Muscle of leg (tissue), 11 donors: Measurements from ENCODE around the gene LRP8. TPM values are rescaled to one million over a fixed set of nuclear protein-coding genes. Genes with fewer than 3 reads are reported as not detected.
A peak's percentile ranks its signal among the peaks of the same experiment; 100 is the strongest.

ENCODE experiments used
- DNase-seq: peaks from one replicate; pipeline ENCODE4 v3.0.0; 2013
- H3K27ac ChIP-seq: one replicate; pipeline ENCODE4 v1.5.1; 2013; ENCODE audit warnings: mild to moderate bottlenecking, low read length, control low read depth
- H3K27me3 ChIP-seq: one replicate; pipeline ENCODE4 v1.6.1; 2013; ENCODE audit warnings: low read length; ENCODE audit not compliant: control insufficient read depth, insufficient read depth
- H3K36me3 ChIP-seq: one replicate; pipeline ENCODE4 v1.6.1; 2013; ENCODE audit warnings: low read length; ENCODE audit not compliant: control insufficient read depth, insufficient read depth
- H3K4me1 ChIP-seq: one replicate; pipeline ENCODE4 v1.6.1; 2013; ENCODE audit warnings: low read length; ENCODE audit not compliant: control insufficient read depth, insufficient read depth
- H3K4me3 ChIP-seq: one replicate; pipeline ENCODE4 v1.5.1; 2013; ENCODE audit warnings: low read length, control low read depth
- H3K9me3 ChIP-seq: replicated peaks from 2 replicates; pipeline ENCODE4 v1.6.1; 2013; ENCODE audit warnings: low read depth, low read length; ENCODE audit not compliant: control insufficient read depth
- WGBS: methylation state at CpG from one replicate; pipeline ENCODE4 v1.1.5; 2013; ENCODE audit warnings: missing lambda C conversion rate; ENCODE audit not compliant: insufficient coverage; 5-methylcytosine and 5-hydroxymethylcytosine counted together
- polyA plus RNA-seq, 8 donors: library from polyadenylated mRNA; unstranded; fragments of 120-200 nt; gene quantifications; one replicate each; pipeline versions ENCODE4 v1.2.1 to v1.2.3, GENCODE V29; 2013; ENCODE audit warnings: inconsistent platforms in 1 of 8, low replicate concordance in 1 of 8; ENCODE audit not compliant: insufficient read length in 8 of 8, insufficient read depth in 1 of 8
- total RNA-seq: library from RNA; stranded (reverse); fragments of 120-200 nt; gene quantifications from one replicate; pipeline ENCODE4 v1.2.4, GENCODE V29; 2013

The LRP8 gene
- total and polyA plus RNA-seq, 9 donors: 2.8 to 6.9 (median 4.2) TPM

DNA sequence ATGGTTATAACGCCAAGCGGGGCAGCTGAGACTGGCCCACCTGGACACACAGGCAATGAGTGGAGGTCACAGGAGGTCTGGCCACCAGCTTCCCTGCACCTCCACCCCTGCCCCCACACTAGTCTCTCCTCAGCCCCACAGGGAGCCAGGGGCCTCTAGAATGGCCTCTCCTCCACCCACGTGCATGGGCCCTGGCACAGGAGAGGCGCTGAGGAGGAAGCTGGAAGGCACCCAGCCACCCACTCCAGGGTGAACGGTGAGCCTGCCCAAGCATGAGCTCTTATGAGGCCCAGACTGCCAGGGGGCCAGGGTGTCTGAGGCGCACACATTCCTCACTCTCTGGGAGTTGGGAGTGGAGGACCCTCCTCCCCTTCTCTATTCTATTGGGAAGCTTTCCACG is 22.2 kb downstream of the LRP8 start:
- Histone ChIP-seq H3K9me3 (no peaks in the 10 kb centered on the region), H3K27me3 (no peaks in the 10 kb centered on the region), H3K4me3 (no peak overlapping the region), H3K4me1 (peaks cover 14% of the 10 kb centered on the region), H3K36me3 (no peaks in the 10 kb centered on the region), H3K27ac (no peak overlapping the region)
- no peak for DNase-seq
- 47% methylated on average over 6 of the region's 7 CpGs for WGBS

- Histone ChIP-seq H3K4me3 (no peak overlapping the region), H3K27ac (no peak overlapping the region), H3K9me3 (no peaks in the 10 kb centered on the region), H3K36me3 (no peaks in the 10 kb centered on the region), H3K27me3 (no peaks in the 10 kb centered on the region), H3K4me1 (peaks cover 20% of the 10 kb centered on the region)
- WGBS: 82% methylated on average over 6 of the region's 7 CpGs
- no peak for DNase-seq
These were observed 23.3 kb downstream of the LRP8 start for GRCh38 chr1:53304527-53304926.

DNA sequence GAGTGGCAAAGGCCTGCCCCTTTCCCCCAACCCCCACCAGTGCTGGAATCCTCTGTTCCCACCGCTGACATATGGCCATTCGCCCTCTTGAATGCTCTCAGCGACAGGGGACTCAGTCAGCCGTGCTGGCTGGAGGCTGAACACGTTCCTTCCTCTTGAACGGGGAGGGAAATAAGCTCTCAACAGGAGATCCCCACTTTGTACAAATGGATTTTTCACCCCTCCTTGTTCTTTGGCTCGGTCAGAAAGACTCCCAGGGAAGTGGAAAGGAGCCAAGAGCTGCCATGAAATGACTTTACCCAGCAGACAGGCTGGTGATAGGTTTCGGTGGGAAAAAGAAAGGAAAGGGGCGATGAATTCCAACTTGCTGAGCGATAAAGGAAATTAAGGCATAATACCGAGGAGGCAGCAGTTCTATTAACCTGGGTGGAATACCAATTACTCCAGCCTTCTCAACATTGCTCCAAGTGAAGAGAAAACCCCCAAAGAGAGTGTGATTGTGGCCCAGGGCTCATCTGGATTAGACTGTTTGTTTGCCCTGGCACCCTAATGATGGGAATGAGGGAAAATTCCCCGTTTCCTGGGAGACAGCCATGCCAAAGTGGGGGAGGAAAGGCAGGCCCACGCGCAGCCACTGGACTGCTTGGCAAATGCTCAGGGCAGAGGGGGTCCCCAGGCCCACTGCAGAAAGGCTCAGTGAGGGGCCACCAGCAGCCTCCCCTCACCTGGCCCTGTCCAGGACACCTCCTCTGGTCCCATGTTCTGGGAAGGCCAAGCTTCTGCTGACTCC is 23.9 kb downstream of the LRP8 start:
- Histone ChIP-seq H3K9me3 (no peaks in the 10 kb centered on the region), H3K4me1 (peaks cover 26% of the 10 kb centered on the region), H3K4me3 (no peak overlapping the region), H3K27ac (no peak overlapping the region), H3K27me3 (no peaks in the 10 kb centered on the region), H3K36me3 (no peaks in the 10 kb centered on the region)
- 50% methylated on average over 8 of the region's 14 CpGs for WGBS
- no peak for DNase-seq

DNA sequence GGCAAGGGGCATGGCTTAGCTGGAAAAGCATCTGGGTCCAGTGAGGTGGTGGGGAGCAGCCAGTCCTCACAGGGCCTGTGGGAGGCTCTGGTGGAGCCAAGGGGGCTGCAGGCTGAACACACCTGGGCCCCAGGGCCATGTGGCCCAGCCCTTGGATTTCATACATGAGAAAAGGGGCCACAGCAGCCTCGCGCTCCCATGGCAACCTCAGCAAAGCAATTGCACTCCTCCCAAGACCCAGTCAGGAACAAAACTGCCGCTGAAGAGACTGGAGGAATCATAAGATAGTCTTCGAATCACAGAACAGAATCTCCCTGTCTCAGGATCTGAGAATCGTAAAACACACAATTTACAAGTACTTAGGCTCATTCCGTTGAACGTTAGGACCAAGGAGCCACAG is 24.6 kb downstream of the LRP8 start:
- H3K27ac ChIP-seq: no peak overlapping the region
- no peak overlapping the region for H3K4me3 ChIP-seq
- DNase-seq: no peak
- 42% methylated on average over 7 of the region's 7 CpGs for WGBS
- no peaks in the 10 kb centered on the region for H3K27me3 ChIP-seq
- H3K36me3 ChIP-seq: no peaks in the 10 kb centered on the region
- no peaks in the 10 kb centered on the region for H3K9me3 ChIP-seq
- H3K4me1 ChIP-seq: peaks cover 32% of the 10 kb centered on the region

DNA sequence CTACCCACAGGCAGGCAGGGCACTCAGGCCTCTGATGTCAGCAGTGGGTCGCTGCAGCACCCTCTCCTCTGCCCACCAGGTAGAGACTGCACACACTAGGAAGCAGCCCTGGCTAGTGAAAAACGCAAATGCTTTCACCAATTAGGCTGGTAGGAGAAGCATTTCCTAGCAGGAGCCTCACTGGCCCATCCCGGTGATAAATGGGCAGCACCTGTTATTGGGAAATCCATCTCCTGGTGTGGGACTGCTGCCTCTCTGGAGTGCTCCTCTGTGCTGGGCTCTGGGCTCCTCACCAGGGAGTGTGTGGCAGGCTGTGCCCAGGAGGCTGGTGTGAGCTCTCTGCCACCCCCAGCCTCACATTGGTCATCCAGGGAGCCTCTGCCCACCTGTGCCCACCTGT is 28.6 kb downstream of the LRP8 start:
- Histone ChIP-seq H3K9me3 (no peaks in the 10 kb centered on the region), H3K27ac (peak overlapping the region; percentile 67), H3K4me3 (no peak overlapping the region), H3K4me1 (peaks cover 39% of the 10 kb centered on the region), H3K36me3 (no peaks in the 10 kb centered on the region), H3K27me3 (no peaks in the 10 kb centered on the region)
- 93% methylated on average over 2 of the region's 3 CpGs for WGBS
- peak; percentile 53 for DNase-seq

DNA sequence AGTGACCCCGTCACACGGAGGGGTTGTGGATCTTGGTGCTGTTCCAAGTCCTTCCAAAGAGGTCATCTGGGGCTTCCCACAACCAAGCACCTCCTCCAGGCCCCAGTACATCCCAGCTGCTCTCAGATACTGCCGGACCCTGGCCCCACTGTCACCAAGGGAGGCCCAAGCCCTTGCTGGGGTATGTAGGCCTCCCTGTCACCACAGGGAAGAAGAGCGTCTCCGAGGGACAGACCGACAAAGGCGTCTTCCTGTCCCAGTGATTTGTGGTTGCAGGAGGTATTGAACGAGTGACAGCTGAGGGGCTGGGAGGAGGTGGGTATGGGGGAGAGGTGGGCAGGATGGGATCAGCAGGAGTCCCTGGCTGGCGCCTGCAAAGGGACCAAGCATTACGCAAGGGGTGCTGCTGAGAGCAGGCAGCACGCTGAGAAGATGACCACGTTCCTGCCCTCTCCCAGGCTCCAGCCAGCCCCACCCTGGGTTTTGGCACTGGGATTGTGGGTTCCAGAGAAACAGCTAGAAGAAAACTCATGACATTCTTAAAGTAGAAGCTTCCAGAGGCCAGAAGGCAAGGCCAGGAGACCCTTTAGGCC is 29.7 kb downstream of the LRP8 start:
- H3K27me3 ChIP-seq: no peaks in the 10 kb centered on the region

DNA sequence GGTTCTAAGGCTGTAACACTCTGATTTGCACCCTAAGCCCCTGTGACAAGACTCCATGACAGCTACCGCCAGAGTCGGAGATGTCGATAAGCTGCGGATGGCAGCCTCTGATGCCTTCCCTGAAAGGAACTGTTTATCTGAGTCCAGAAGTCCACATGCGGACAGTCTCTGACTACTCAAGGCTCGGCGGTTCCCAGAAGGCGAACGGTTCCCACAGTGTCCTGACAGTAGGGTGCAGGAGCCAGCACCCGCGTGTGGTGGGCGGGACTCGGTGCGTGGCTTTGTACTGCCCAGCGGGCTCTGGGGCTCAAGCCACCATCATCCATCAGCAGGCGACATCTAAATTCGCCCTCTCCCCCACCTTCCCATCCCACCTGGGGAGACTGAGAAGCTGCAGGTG is 30.7 kb downstream of the LRP8 start:
- H3K4me1 ChIP-seq: peaks cover 43% of the 10 kb centered on the region
- no peak overlapping the region for H3K27ac ChIP-seq
- WGBS: 89% methylated on average over 11 of the region's 17 CpGs
- no peak overlapping the region for H3K4me3 ChIP-seq
- no peak for DNase-seq
- no peaks in the 10 kb centered on the region for H3K36me3 ChIP-seq
- H3K27me3 ChIP-seq: no peaks in the 10 kb centered on the region
- no peaks in the 10 kb centered on the region for H3K9me3 ChIP-seq

More for the DNA sequence above, 29.7 kb downstream of the LRP8 start:
- Histone ChIP-seq H3K36me3 (no peaks in the 10 kb centered on the region), H3K9me3 (no peaks in the 10 kb centered on the region), H3K4me3 (no peak overlapping the region), H3K4me1 (peaks cover 37% of the 10 kb centered on the region), H3K27ac (no peak overlapping the region)
- DNase-seq: no peak
- 54% methylated on average over 6 of the region's 12 CpGs for WGBS

- H3K9me3 ChIP-seq: no peaks in the 10 kb centered on the region
- H3K4me1 ChIP-seq: peaks cover 43% of the 10 kb centered on the region
- no peak overlapping the region for H3K27ac ChIP-seq
- H3K27me3 ChIP-seq: no peaks in the 10 kb centered on the region
- no peak for DNase-seq
- WGBS: 69% methylated on average over 11 of the region's 12 CpGs
- H3K36me3 ChIP-seq: no peaks in the 10 kb centered on the region
- no peak overlapping the region for H3K4me3 ChIP-seq
These were observed 31.6 kb downstream of the LRP8 start for GRCh38 chr1:53296117-53296749.

DNA sequence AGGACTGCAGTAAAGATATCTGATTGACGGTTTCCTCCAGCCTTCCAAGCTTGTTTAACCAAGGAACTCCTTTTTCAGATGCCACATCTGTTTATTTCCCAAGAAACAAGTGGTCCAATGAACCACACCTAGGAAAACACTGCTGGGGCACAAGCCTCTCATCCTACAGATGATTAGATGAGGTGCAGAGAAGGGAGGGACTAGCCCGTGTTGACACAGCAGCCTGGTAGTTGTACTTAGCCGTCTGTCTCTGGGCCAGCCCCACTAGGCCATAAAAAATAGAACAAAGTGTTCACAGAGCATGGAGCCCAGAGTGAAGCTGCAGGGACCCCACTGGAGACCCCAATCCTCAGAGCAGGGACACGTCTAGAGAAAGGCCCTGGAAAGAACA is 32.1 kb downstream of the LRP8 start:
- H3K36me3 ChIP-seq: no peaks in the 10 kb centered on the region
- WGBS: 37% methylated on average over 2 of the region's 4 CpGs
- no peak overlapping the region for H3K4me3 ChIP-seq
- H3K27me3 ChIP-seq: no peaks in the 10 kb centered on the region
- DNase-seq: no peak
- no peak overlapping the region for H3K27ac ChIP-seq
- H3K4me1 ChIP-seq: peaks cover 43% of the 10 kb centered on the region
- no peaks in the 10 kb centered on the region for H3K9me3 ChIP-seq

DNA sequence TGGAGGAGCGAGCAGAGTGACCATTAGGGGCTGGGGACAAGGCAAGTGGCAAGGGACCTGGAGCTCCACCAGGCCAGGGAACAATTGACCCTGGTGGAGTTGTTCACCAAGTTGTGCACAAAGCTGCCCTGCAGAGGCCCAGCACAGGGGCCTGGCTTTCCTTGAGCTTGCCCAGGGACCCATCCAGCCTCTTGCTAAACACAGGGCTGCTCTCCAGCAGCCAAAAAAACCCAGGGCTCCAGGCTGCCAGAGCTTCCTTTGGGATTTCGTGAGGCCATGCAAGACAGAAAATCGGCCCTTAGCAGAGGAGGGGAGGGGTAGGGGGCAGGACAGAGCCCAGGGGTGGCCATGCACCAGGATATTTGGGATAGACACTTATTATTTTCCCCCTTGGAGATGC is 32.6 kb downstream of the LRP8 start:
- Histone ChIP-seq H3K27ac (no peak overlapping the region), H3K9me3 (no peaks in the 10 kb centered on the region), H3K4me1 (peaks cover 43% of the 10 kb centered on the region), H3K27me3 (no peaks in the 10 kb centered on the region), H3K4me3 (no peak overlapping the region), H3K36me3 (no peaks in the 10 kb centered on the region)
- no peak for DNase-seq
- 40% methylated on average over 1 of the region's 3 CpGs for WGBS
